Liver (tissue), 9 donors: Measurements from ENCODE around the gene VEGFB. TPM values are rescaled to one million over a fixed set of nuclear protein-coding genes. Genes with fewer than 3 reads are reported as not detected.

ENCODE experiments used
- DNase-seq: peaks from one replicate; pipeline ENCODE4 v3.0.0-alpha.2; 2017; ENCODE audit warnings: low spot score
- H3K27ac ChIP-seq, 2 donors: one replicate each; pipeline ENCODE4 v1.7.0; 2013; ENCODE audit warnings: inconsistent platforms in 2 of 2, low read length in 2 of 2, control low read depth in 1 of 2, low read depth in 1 of 2, mild to moderate bottlenecking in 1 of 2
- H3K27me3 ChIP-seq, 4 donors: one replicate each; pipeline versions ENCODE4 v1.6.1 to v1.7.0; 2013; ENCODE audit warnings: low read length in 3 of 4, inconsistent platforms in 1 of 4, mild to moderate bottlenecking in 1 of 4, moderate library complexity in 1 of 4; ENCODE audit not compliant: control insufficient read depth in 4 of 4, insufficient read depth in 4 of 4
- H3K36me3 ChIP-seq, 4 donors: one replicate each; pipeline versions ENCODE4 v1.6.1 to v1.7.0; 2013; ENCODE audit warnings: low read length in 3 of 4, mild to moderate bottlenecking in 3 of 4, low read depth in 1 of 4, moderate library complexity in 1 of 4; ENCODE audit not compliant: control insufficient read depth in 4 of 4, insufficient read depth in 3 of 4
- H3K4me1 ChIP-seq, 4 donors: one replicate each; pipeline versions ENCODE4 v1.6.1 to v1.7.0; 2013; ENCODE audit warnings: low read length in 3 of 4, mild to moderate bottlenecking in 3 of 4, moderate library complexity in 1 of 4; ENCODE audit not compliant: control insufficient read depth in 4 of 4, insufficient read depth in 4 of 4
- H3K4me3 ChIP-seq, 3 donors: one replicate each; pipeline versions ENCODE4 v1.6.1 to v1.7.0; 2013; ENCODE audit warnings: low read length in 3 of 3, control low read depth in 1 of 3, low read depth in 1 of 3, mild to moderate bottlenecking in 1 of 3
- H3K9ac ChIP-seq, 2 donors: one replicate each; pipeline ENCODE4 v1.7.0; 2013; ENCODE audit warnings: low read length in 2 of 2, mild to moderate bottlenecking in 2 of 2, moderate library complexity in 2 of 2, control low read depth in 1 of 2, low read depth in 1 of 2
- H3K9me3 ChIP-seq, 4 donors: one replicate each; pipeline versions ENCODE4 v1.6.1 to v1.7.0; 2013; ENCODE audit warnings: low read length in 3 of 4; ENCODE audit not compliant: control insufficient read depth in 4 of 4
- EGR1 ChIP-seq, 2 donors: IDR thresholded peaks; 2 replicates each; pipeline ENCODE4 v1.6.1; 2016 to 2018; ENCODE audit warnings: antibody characterized with exemption in 2 of 2, low read depth in 2 of 2
- FOXA1 ChIP-seq: IDR thresholded peaks from 2 replicates; pipeline ENCODE4 v1.6.1; 2016; ENCODE audit warnings: antibody characterized with exemption
- FOXA2 ChIP-seq: IDR thresholded peaks from 2 replicates; pipeline ENCODE4 v1.6.1; 2016; ENCODE audit warnings: antibody characterized with exemption
- HNF4A ChIP-seq, 2 donors: conservative IDR thresholded peaks; 2 replicates each; pipeline ENCODE4 v1.6.1; 2016; ENCODE audit warnings: antibody characterized with exemption in 2 of 2, mild to moderate bottlenecking in 2 of 2
- HNF4G ChIP-seq: IDR thresholded peaks from 2 replicates; pipeline ENCODE4 v1.6.1; 2016; ENCODE audit warnings: antibody characterized with exemption
- SP1 ChIP-seq: IDR thresholded peaks from 2 replicates; pipeline ENCODE4 v1.6.1; 2018; ENCODE audit warnings: antibody characterized with exemption, mild to moderate bottlenecking
- WGBS: extraction: QIAGEN DNeasy Blood & Tissue Kit; methylation state at CpG from one replicate; pipeline ENCODE4 v1.1.7; 2013; 5-methylcytosine and 5-hydroxymethylcytosine counted together
- polyA plus RNA-seq, 2 donors: library from polyadenylated mRNA; stranded (reverse) in 1 of 2; unstranded in 1 of 2; fragments of 200-250 nt in 1 of 2; fragments of >200 nt in 1 of 2; fragmentation: Nextera tagmentation in 1 of 2; extraction: Ambion mirVana in 1 of 2; gene quantifications; one replicate each; pipeline versions ENCODE4 v1.2.1 to v1.2.3, GENCODE V29; 2013 to 2015
- total RNA-seq, 2 donors: library from RNA; depleted of rRNA; stranded (reverse); fragments of >200 nt; gene quantifications; one replicate each; pipeline ENCODE4 v1.2.3, GENCODE V29; 2014
- TF ChIP-seq, protein P1 (sequence below): IDR thresholded peaks from 2 replicates; pipeline ENCODE4 v1.6.1; 2016; ENCODE audit warnings: antibody characterized with exemption
- TF ChIP-seq, protein P2 (sequence below): IDR thresholded peaks from 2 replicates; pipeline ENCODE4 v1.6.1; 2016; ENCODE audit warnings: antibody characterized with exemption, mild to moderate bottlenecking
- donor health status: healthy.
- donor health status: healthy.
- donor health status: healthy.
- donor health status: healthy.
- donor health status: healthy.

Gene VEGFB
- total and polyA plus RNA-seq, 4 donors, result 3.6 to 17.3 (median 10.7) TPM

DNA sequence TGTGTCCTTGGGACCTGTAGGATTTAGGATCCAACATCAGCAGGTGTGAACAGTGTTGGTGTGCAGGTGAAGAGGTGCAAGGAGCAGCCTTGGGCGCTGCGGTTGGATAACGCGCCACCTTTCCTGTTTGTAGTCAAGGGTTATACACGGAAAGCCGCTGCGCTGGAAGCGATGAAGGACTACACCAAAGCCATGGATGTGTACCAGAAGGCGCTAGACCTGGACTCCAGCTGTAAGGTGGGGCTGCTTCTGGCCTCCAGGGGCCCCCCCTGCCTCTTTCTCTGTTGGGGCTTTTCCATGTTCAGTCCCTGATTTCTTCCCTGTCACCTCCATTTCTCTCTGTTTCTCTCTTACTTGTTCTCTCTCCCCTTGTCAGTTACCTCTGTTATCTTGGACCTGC lies 31.4 kb upstream of the VEGFB start:
- TF ChIP-seq, protein P1, sequence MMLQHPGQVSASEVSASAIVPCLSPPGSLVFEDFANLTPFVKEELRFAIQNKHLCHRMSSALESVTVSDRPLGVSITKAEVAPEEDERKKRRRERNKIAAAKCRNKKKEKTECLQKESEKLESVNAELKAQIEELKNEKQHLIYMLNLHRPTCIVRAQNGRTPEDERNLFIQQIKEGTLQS, result no peak
- TF ChIP-seq, protein P2, sequence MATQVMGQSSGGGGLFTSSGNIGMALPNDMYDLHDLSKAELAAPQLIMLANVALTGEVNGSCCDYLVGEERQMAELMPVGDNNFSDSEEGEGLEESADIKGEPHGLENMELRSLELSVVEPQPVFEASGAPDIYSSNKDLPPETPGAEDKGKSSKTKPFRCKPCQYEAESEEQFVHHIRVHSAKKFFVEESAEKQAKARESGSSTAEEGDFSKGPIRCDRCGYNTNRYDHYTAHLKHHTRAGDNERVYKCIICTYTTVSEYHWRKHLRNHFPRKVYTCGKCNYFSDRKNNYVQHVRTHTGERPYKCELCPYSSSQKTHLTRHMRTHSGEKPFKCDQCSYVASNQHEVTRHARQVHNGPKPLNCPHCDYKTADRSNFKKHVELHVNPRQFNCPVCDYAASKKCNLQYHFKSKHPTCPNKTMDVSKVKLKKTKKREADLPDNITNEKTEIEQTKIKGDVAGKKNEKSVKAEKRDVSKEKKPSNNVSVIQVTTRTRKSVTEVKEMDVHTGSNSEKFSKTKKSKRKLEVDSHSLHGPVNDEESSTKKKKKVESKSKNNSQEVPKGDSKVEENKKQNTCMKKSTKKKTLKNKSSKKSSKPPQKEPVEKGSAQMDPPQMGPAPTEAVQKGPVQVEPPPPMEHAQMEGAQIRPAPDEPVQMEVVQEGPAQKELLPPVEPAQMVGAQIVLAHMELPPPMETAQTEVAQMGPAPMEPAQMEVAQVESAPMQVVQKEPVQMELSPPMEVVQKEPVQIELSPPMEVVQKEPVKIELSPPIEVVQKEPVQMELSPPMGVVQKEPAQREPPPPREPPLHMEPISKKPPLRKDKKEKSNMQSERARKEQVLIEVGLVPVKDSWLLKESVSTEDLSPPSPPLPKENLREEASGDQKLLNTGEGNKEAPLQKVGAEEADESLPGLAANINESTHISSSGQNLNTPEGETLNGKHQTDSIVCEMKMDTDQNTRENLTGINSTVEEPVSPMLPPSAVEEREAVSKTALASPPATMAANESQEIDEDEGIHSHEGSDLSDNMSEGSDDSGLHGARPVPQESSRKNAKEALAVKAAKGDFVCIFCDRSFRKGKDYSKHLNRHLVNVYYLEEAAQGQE, result no peak
- TF ChIP-seq SP1 (no peak), EGR1 (IDR thresholded peaks at IDR 0.05; ENCODE audit: low read depth in 2 of 2) (no peak), HNF4G (no peak)
- no peak overlapping the region for H3K4me3 ChIP-seq
- WGBS, result 96% methylated on average over 9 of the region's 9 CpGs
- H3K27ac ChIP-seq, result no peak overlapping the region
- DNase-seq, result no peak
- H3K36me3 ChIP-seq, result peaks cover 21 to 42% (median 35%) of the 10 kb centered on the region in 4 donors
- no peaks in the 10 kb centered on the region for H3K9me3 ChIP-seq
- H3K9ac ChIP-seq, result no peak overlapping the region
- no peaks in the 10 kb centered on the region for H3K27me3 ChIP-seq
- peaks cover 0 to 12% (median 5%) of the 10 kb centered on the region in 4 donors for H3K4me1 ChIP-seq

DNA sequence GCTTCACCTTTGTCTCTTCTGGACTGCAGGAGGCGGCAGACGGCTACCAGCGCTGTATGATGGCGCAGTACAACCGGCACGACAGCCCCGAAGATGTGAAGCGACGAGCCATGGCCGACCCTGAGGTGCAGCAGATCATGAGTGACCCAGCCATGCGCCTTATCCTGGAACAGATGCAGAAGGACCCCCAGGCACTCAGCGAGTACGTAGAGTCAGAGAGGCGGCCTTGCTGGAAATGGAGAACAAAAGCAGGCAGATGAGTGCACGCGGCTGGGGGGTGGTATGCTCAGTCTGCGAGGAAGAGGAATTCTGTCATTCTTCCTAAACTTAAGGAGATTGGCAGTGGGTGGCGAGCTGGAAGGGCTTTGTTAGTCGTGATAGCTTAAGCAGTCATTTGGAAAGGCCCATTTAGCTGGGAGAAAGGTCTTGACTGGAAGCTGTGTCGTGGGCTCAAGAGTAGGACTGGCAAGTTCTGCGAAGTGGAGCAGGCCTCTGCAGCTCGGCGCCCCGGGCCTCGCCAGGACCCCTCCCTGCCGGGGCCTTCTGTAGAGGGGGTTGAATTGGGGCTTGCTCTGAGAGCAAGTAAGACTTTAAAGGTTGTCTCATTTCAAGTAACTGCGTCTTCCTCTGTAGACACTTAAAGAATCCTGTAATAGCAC lies 30.8 kb upstream of the VEGFB start:
- H3K36me3 ChIP-seq, result peaks cover 18 to 41% (median 32%) of the 10 kb centered on the region in 4 donors
- H3K27ac ChIP-seq, result no peak overlapping the region
- H3K4me3 ChIP-seq, result no peak overlapping the region
- TF ChIP-seq HNF4A (conservative IDR thresholded peaks at IDR 0.05), result no peak
- no peak for TF ChIP-seq HNF4G
- TF ChIP-seq, protein P2, result no peak
- TF ChIP-seq, protein P1, result no peak
- TF ChIP-seq FOXA2, result no peak
- no peak for TF ChIP-seq EGR1 (IDR thresholded peaks at IDR 0.05; ENCODE audit: low read depth in 2 of 2)
- TF ChIP-seq FOXA1, result no peak
- no peak for DNase-seq
- H3K27me3 ChIP-seq, result no peaks in the 10 kb centered on the region
- H3K4me1 ChIP-seq, result peaks cover 0 to 12% (median 5%) of the 10 kb centered on the region in 4 donors
- 95% methylated on average over 27 of the region's 27 CpGs for WGBS
- no peak overlapping the region for H3K9ac ChIP-seq
- no peaks in the 10 kb centered on the region for H3K9me3 ChIP-seq
